ENCODE results near the gene PREX1. TPM values are rescaled to one million over a fixed set of nuclear protein-coding genes. Genes with fewer than 3 reads are reported as not detected.

PREX1 gene
- total and polyA plus RNA-seq, 10 donors = 36.7 to 279 (median 157) TPM

DNA sequence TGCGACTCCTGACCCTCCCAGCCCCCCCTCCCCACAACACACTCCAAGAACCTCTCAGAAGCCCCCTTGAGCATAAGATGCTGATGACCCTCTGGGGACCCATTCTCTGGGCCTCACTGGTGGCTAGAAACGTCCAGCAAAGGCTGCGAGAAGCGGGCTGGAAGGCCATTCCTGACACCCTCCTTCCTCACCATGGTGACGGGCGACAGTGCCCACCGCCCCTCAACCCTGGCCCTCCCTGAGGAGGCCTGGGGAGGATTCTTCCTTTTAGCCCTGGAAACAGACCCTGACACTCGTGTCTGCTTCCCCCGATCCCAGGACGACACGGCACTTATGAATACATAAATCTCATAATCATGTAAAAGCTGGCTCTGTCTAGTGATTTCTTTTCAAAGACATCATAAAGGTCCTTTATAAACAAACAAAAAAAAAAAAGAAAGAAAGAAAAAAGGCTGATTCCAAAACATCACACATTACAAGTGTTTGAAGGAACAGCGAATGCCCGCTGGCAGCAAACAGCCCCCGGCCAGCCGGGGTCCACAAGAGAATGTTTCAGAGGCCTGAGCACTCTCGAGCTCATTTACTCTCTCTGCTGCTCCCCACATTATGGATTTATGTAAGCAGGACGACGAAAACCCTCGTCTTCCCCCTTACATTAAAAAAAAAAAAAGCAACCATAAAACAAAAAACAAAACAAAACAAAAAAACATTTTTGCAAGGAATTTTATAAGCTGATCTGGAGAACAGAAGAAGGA, 40.7 kb downstream of the PREX1 start:
- Histone ChIP-seq H3K4me1 (peaks cover 58 to 100% (median 99%) of the 10 kb centered on the region in 6 donors), H3K4me3 (peak overlapping the region in 1 of 8 donors; percentile 38), H3K36me3 (peaks cover 0 to 25% (median 0%) of the 10 kb centered on the region in 6 donors), H3K9me3 (no peaks in the 10 kb centered on the region), H3K27me3 (replicated peaks in 1 of 7) (no peaks in the 10 kb centered on the region), H3K27ac (peak overlapping the region in 7 of 8 donors; percentile 12 to 86 (median 77))
- TF ChIP-seq, protein P1, sequence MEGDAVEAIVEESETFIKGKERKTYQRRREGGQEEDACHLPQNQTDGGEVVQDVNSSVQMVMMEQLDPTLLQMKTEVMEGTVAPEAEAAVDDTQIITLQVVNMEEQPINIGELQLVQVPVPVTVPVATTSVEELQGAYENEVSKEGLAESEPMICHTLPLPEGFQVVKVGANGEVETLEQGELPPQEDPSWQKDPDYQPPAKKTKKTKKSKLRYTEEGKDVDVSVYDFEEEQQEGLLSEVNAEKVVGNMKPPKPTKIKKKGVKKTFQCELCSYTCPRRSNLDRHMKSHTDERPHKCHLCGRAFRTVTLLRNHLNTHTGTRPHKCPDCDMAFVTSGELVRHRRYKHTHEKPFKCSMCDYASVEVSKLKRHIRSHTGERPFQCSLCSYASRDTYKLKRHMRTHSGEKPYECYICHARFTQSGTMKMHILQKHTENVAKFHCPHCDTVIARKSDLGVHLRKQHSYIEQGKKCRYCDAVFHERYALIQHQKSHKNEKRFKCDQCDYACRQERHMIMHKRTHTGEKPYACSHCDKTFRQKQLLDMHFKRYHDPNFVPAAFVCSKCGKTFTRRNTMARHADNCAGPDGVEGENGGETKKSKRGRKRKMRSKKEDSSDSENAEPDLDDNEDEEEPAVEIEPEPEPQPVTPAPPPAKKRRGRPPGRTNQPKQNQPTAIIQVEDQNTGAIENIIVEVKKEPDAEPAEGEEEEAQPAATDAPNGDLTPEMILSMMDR (IDR thresholded peaks at IDR 0.05 in 8 of 11, conservative IDR thresholded peaks at IDR 0.05 in 3 of 11) = no peak
- TF ChIP-seq POLR2A (IDR thresholded peaks at IDR 0.05) = no peak
- TF ChIP-seq POLR2AphosphoS5 (IDR thresholded peaks at IDR 0.05) = peak in 1 of 3 donors; percentile 35
- peak; percentile 55 for DNase-seq
- intact Hi-C loops (cut with DNase I; ENCODE audit: low total_unique reads) = no loop called here
- WGBS, 5 donors = 53 to 66% (median 62%) methylated on average over 19 of the region's 19 CpGs

DNA sequence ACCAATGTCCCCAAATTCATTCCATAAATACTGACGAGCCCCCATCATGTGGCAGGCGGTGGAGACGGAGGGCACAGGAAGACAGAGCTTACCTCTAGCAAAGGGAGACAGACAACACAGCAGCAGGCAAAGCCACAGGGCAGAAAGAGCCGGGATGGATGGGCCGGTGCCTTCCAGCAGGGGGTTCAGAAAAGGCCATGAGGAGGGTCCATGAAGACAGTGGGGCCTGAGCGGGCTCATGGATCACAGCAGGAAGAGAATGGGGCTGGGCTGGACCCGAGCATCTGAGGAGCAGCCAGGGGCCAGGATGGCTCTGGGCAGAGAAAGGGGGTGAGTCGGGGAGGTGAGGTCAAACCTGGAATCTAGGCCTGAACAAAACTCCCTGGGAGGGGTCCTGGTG, 42.0 kb downstream of the PREX1 start:
- Histone ChIP-seq H3K27ac (peak overlapping the region in 2 of 8 donors; percentile 63 to 86), H3K4me1 (peaks cover 58 to 100% (median 99%) of the 10 kb centered on the region in 6 donors), H3K4me3 (no peak overlapping the region), H3K36me3 (peaks cover 0 to 25% (median 0%) of the 10 kb centered on the region in 6 donors), H3K27me3 (replicated peaks in 1 of 7) (no peaks in the 10 kb centered on the region), H3K9me3 (no peaks in the 10 kb centered on the region)
- no peak for TF ChIP-seq POLR2A (IDR thresholded peaks at IDR 0.05)
- TF ChIP-seq POLR2AphosphoS5 (IDR thresholded peaks at IDR 0.05) = no peak
- TF ChIP-seq, protein P1 (IDR thresholded peaks at IDR 0.05 in 8 of 11, conservative IDR thresholded peaks at IDR 0.05 in 3 of 11) = no peak
- 82 to 97% (median 94%) methylated on average over 8 of the region's 8 CpGs for WGBS, 5 donors
- intact Hi-C loops (cut with DNase I; ENCODE audit: low total_unique reads) = no loop called here
- DNase-seq = peak; percentile 63

DNA sequence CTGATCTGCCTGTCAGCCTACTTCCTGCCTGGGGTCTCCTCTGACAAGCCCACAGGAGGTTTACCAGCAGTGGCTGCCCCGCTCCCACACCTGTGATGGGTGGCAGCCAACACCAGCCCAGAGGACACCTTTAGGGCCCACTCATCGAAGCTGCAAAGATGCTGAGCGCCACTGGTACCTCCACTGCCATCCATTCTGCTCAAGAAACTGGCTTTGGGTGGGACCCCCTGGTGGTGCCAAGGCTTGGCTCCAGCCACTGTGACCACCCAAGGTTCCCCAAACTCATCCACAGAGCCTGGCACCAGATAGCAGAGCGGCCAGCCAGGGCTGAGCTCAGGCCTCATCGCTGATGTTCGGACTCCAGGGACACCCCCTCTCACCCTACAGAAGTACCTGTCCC, 42.5 kb downstream of the PREX1 start:
- no peaks in the 10 kb centered on the region for H3K9me3 ChIP-seq
- peaks cover 0 to 24% (median 0%) of the 10 kb centered on the region in 6 donors for H3K36me3 ChIP-seq
- no peak overlapping the region for H3K4me3 ChIP-seq
- intact Hi-C loops (cut with DNase I; ENCODE audit: low total_unique reads) = no loop called here
- TF ChIP-seq POLR2AphosphoS5 (IDR thresholded peaks at IDR 0.05) = peak in 1 of 3 donors; percentile 42
- TF ChIP-seq POLR2A (IDR thresholded peaks at IDR 0.05) = no peak
- DNase-seq = peak; percentile 66
- WGBS, 5 donors = 92 to 97% (median 95%) methylated on average over 6 of the region's 6 CpGs
- peak overlapping the region in 2 of 8 donors; percentile 63 to 86 for H3K27ac ChIP-seq
- H3K27me3 ChIP-seq (replicated peaks in 1 of 7) = no peaks in the 10 kb centered on the region
- H3K4me1 ChIP-seq = peaks cover 54 to 100% (median 97%) of the 10 kb centered on the region in 6 donors

DNA sequence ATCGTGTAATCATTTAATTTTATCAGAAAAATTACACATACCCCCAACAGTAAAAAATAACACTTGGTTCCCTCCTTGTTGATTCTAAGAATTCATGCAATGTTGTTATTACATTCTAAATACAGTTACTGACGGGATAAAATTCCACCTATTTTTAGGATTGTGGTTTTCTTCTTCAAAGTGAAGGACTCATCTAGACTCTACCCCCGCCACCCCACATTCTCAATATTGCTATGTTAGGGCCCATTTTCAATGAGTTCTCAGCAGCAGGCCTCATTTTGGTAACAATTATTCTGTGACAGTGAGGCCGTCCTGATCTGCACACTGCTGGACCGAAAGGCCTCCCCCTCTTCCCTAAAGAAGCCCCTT, 43.5 kb downstream of the PREX1 start:
- TF ChIP-seq POLR2AphosphoS5 (IDR thresholded peaks at IDR 0.05) (no peak), POLR2A (IDR thresholded peaks at IDR 0.05) (no peak)
- TF ChIP-seq, protein P1 (IDR thresholded peaks at IDR 0.05 in 8 of 11, conservative IDR thresholded peaks at IDR 0.05 in 3 of 11) = no peak
- H3K27ac ChIP-seq = peak overlapping the region in 3 of 8 donors; percentile 57 to 78 (median 75)
- no peak overlapping the region for H3K4me3 ChIP-seq
- H3K9me3 ChIP-seq = peaks cover 0 to 7% (median 2%) of the 10 kb centered on the region in 8 donors
- no peaks in the 10 kb centered on the region for H3K27me3 ChIP-seq (replicated peaks in 1 of 7)
- peaks cover 0 to 24% (median 0%) of the 10 kb centered on the region in 6 donors for H3K36me3 ChIP-seq
- WGBS, 5 donors = 70 to 87% (median 78%) methylated on average over 5 of the region's 5 CpGs
- intact Hi-C loops (cut with DNase I; ENCODE audit: low total_unique reads) = no loop called here
- no peak for DNase-seq
- peaks cover 46 to 100% (median 91%) of the 10 kb centered on the region in 6 donors for H3K4me1 ChIP-seq

All from spleen (tissue), 11 donors.